ENCODE measurements around the gene TMEFF2. TPM values are rescaled to one million over a fixed set of nuclear protein-coding genes. Genes with fewer than 3 reads are reported as not detected.

Gene TMEFF2
- total RNA-seq, 1 donor from 2014 or later: not detected

GRCh38 chr2:192073878-192074277 lies 120.9 kb downstream of the TMEFF2 start:
- H3K36me3 ChIP-seq: no peaks in the 10 kb centered on the region
- H3K27ac ChIP-seq: no peak overlapping the region
- no peaks in the 10 kb centered on the region for H3K27me3 ChIP-seq
- ATAC-seq: no peak
- H3K4me3 ChIP-seq: no peak overlapping the region
- intact Hi-C loops (cut with DNase I): no loop called here
- H3K4me1 ChIP-seq: no peaks in the 10 kb centered on the region
- TF ChIP-seq CTCF (IDR thresholded peaks at IDR 0.05): no peak
- no peaks in the 10 kb centered on the region for H3K9me3 ChIP-seq
- no peak for DNase-seq

GRCh38 chr2:192072778-192073177 lies 122.0 kb downstream of the TMEFF2 start:
- Histone ChIP-seq H3K27me3 (no peaks in the 10 kb centered on the region), H3K4me3 (no peak overlapping the region), H3K27ac (no peak overlapping the region), H3K4me1 (no peaks in the 10 kb centered on the region), H3K9me3 (no peaks in the 10 kb centered on the region), H3K36me3 (no peaks in the 10 kb centered on the region)
- no peak for TF ChIP-seq CTCF (IDR thresholded peaks at IDR 0.05)
- ATAC-seq (peak; percentile 23), DNase-seq (no peak)
- intact Hi-C loops (cut with DNase I): no loop called here

GRCh38 chr2:192072261-192072660 lies 122.5 kb downstream of the TMEFF2 start:
- no peaks in the 10 kb centered on the region for H3K9me3 ChIP-seq
- no peak for TF ChIP-seq CTCF (IDR thresholded peaks at IDR 0.05)

GRCh38 chr2:192070099-192070498 lies 124.6 kb downstream of the TMEFF2 start:
- Histone ChIP-seq H3K27me3 (no peaks in the 10 kb centered on the region), H3K4me3 (no peak overlapping the region), H3K4me1 (no peaks in the 10 kb centered on the region), H3K36me3 (no peaks in the 10 kb centered on the region), H3K27ac (no peak overlapping the region), H3K9me3 (no peaks in the 10 kb centered on the region)
- no peak for DNase-seq
- ATAC-seq: no peak
- intact Hi-C loops (cut with DNase I): no loop called here
- no peak for TF ChIP-seq CTCF (IDR thresholded peaks at IDR 0.05)

More at GRCh38 chr2:192072261-192072660, 122.5 kb downstream of the TMEFF2 start:
- ATAC-seq (no peak), DNase-seq (no peak)
- Histone ChIP-seq H3K4me1 (no peaks in the 10 kb centered on the region), H3K27me3 (no peaks in the 10 kb centered on the region), H3K27ac (no peak overlapping the region), H3K4me3 (no peak overlapping the region), H3K36me3 (no peaks in the 10 kb centered on the region)
- intact Hi-C loops (cut with DNase I): no loop called here

GRCh38 chr2:192069417-192069816 lies 125.3 kb downstream of the TMEFF2 start:
- H3K4me3 ChIP-seq: no peak overlapping the region
- H3K27me3 ChIP-seq: no peaks in the 10 kb centered on the region
- no peak for TF ChIP-seq CTCF (IDR thresholded peaks at IDR 0.05)
- H3K9me3 ChIP-seq: no peaks in the 10 kb centered on the region
- DNase-seq (no peak), ATAC-seq (no peak)
- no peaks in the 10 kb centered on the region for H3K4me1 ChIP-seq
- intact Hi-C loops (cut with DNase I): no loop called here
- no peaks in the 10 kb centered on the region for H3K36me3 ChIP-seq
- no peak overlapping the region for H3K27ac ChIP-seq

- TF ChIP-seq CTCF (IDR thresholded peaks at IDR 0.05): no peak
- H3K36me3 ChIP-seq: no peaks in the 10 kb centered on the region
- intact Hi-C loops (cut with DNase I): no loop called here
Observed at GRCh38 chr2:192068966-192069365, 125.8 kb downstream of the TMEFF2 start.

More at GRCh38 chr2:192068966-192069365, 125.8 kb downstream of the TMEFF2 start:
- Histone ChIP-seq H3K27ac (no peak overlapping the region), H3K27me3 (no peaks in the 10 kb centered on the region), H3K4me1 (no peaks in the 10 kb centered on the region), H3K9me3 (no peaks in the 10 kb centered on the region), H3K4me3 (no peak overlapping the region)
- DNase-seq (no peak), ATAC-seq (no peak)
